ENCODE measurements around the gene FIZ1.

FIZ1 gene

DNA sequence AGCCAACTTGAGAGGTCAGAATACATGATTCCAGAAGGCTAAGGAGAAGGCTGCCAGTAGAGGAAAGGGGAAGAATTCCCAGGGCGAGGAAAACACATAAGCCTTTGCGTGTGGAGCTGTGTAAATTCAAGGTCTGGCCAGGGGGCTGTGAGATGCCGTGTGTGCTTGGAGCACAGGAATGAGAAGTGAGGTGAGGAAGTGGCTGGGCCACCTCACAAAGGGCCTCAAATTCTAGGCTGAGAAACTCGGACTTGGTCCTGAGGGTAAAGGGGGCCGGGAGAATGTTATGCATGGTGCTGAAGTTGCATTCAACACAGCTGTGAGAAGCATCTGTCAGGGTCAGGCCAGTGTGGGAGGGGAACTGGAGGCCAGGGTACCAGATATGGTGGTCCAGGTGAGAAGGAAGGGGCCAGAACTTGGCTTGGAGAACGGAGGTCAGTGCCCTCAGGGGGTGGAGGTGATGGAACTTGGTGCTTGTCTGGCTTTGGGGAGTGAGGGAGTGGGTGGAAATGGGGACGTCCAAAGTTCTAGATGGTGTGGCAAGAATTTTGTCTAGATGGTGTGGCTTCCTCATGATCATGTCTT, 36.6 kb upstream of the FIZ1 start:
- DNase-seq (ENCODE audit: low read depth in 2 of 2), result no peak

DNA sequence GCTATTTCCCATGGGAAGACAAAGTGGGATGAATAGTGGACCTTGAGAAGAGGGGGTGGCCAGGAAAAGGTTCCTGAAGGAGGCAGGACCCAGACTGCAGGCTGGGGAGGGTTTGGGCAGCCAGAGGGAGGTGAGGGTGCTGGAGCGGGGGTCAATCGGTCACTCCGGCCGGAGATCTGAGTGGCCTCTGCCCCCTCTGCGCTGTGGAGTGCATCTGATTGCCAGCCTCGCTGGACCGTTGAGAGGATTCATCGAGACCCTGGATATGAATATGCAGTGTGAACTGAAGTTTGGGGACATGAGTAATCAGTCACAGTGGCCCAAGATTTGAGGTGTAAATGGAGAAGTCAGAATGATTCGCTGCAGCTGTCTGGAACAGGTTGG, 36.0 kb upstream of the FIZ1 start:
- no peak for DNase-seq (ENCODE audit: low read depth in 2 of 2)

DNA sequence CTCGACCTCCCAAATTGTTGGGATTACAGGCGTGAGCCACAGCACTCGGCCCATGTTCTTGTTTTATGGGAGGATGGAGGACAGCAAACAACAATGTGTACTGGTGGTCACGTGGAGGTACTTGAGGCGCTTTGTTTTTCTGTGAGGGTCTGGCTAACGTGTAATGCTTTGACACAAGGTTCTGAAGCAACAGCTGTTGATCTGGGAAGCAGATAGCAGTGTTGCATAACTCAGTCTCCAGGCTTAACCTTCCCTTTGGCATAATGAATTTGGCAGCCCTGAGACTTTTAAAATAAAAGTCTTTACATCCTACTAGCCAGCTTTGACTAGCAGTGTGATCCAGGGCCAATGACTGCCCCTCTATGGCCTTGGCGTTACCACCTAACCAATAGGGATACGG, 34.5 kb upstream of the FIZ1 start:
- no peak for DNase-seq (ENCODE audit: low read depth in 2 of 2)

DNA sequence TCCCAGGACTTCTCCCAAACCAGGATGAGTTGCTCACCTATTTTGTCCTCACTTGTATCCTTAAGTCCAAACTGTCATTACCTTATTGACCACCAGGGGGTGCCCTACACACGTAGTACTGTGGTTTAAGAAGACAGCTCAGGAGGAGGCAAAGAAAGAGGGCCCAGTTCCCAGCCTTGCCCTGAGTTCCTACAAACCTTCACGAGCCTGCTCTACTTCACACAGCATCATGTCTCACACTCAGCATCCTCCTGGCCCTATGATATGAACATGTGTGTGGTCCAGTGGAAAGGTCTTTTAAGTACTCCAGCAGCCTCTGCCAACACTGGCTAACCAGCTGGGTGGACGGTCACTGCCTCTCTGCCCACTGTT, 33.1 kb upstream of the FIZ1 start:
- peak; percentile 76 to 93 for DNase-seq (ENCODE audit: low read depth in 2 of 2)

DNA sequence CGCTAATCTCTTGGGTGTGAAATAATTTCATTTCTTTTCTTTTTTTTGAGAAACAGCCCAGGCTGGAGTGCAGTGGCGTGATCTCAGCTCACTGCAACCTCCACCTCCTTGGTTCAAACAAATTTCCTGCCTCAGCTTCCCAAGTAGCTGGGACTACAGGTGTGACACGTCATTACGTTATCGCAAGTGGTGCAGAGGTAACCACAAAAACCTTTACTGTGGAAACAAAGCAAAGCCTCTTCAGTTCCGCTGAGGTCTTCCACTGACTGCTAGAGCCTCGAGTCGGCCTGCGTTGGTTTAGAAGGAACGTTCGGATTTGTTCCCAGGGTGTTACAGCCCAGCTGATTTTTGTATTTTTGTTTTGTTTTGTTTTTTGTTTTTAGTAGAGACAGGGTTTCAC, 27.0 kb upstream of the FIZ1 start:
- DNase-seq (ENCODE audit: low read depth in 2 of 2), result peak in 1 of 2 donors; percentile 31

DNA sequence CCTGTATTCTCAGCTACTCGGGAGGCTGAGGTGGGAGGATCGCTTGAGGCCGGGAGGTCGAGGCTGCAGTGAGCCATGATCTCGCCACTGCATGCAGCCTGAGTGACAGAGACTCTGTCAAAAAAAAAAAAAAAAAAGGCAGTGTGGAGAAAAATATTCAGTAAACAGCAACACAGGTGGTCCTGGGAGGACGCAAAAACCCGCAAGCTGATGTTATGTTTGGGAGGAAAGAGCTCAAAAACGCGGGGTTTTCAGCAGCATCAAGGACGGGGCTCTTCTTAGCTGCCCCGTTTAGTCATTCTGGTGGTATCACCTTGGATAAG, 25.6 kb upstream of the FIZ1 start:
- DNase-seq (ENCODE audit: low read depth in 2 of 2), result no peak

DNA sequence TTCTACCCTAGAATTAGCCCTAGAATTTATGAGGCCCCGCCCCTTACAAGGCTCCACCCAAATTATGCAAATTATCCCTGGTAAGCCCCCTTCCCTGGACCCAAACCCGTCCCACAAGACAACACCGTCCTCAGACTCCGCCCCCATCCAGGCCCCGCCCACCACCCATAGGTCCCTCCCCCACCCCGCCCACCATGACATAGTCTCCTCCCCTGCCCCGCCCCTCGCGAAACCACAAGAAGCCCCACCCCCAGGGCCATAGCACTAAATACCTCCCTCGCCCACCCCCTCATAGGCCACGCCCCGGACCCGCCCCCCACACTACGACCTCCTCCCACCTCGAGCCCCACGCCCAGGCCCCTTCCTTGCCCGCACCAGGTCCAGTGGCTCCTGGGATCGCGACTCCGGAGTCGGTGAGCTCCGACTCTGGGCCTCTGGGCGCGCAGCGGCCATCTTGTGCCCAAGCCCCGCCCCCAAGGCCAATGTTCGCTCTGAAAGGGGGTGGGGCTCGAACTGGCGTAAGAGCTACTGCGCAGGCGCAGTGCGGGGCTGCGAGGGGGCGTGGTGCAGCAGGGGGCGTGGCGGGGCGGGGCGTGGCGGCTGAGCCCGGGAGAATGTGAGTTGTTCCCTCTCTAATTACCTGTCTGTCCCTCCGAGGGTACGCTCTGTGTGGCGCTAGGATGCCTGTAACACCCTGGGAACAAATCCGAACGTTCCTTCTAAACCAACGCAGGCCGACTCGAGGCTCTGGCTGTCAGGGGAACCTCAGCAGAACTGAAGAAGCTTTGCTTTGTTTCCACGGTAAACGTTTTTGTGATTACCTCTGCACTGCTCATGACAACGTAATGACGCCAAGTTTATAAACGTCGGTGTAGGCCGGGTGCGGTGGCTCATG, 25.0 kb upstream of the FIZ1 start, which contains the start of gene ZNF784:
Gene ZNF784 (minus strand): TSS at position 458 of the 895 bp plus-strand sequence. CDS start 5 bp downstream, at position 453.
- peak; percentile 91 to 96 for DNase-seq (ENCODE audit: low read depth in 2 of 2)

DNA sequence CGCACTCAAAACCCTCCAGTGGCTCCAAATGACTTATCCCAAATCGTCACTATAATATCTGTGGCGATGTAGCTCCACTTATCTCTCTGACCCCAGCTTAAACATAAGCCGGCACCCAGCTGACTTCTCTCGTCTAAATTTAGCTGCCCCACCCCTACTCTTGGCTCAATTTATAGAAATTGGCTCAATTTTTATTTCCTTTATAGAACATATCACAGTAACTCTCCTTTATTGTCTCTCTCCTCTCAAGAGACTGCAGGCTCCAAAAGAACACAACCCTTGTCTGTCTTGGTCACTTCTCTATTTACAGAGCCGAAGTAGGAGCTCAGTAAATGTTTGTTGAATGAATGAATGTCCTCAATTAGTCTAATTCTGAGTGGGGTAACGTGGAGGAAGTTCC, 24.2 kb upstream of the FIZ1 start:
- DNase-seq (ENCODE audit: low read depth in 2 of 2), result no peak

DNA sequence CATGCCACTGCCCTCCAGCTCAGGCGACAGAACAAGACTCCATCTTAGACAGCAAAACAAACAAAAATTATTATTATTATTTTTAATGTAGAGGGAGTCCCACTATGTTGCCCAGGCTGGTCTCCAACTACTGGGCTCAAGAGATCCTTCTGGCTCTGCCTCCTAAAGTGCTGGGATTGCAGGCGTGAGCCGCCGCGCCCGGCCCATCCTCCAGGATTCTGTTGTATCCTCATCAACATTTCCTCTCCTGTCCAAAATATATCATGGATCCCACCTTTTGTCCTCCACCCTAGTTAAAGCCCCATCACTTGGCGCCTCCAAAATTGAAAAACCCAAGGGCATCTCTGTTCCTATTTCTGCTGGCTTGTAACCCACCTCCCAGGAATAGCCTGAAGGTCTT, 23.8 kb upstream of the FIZ1 start:
- DNase-seq (ENCODE audit: low read depth in 2 of 2), result no peak

DNA sequence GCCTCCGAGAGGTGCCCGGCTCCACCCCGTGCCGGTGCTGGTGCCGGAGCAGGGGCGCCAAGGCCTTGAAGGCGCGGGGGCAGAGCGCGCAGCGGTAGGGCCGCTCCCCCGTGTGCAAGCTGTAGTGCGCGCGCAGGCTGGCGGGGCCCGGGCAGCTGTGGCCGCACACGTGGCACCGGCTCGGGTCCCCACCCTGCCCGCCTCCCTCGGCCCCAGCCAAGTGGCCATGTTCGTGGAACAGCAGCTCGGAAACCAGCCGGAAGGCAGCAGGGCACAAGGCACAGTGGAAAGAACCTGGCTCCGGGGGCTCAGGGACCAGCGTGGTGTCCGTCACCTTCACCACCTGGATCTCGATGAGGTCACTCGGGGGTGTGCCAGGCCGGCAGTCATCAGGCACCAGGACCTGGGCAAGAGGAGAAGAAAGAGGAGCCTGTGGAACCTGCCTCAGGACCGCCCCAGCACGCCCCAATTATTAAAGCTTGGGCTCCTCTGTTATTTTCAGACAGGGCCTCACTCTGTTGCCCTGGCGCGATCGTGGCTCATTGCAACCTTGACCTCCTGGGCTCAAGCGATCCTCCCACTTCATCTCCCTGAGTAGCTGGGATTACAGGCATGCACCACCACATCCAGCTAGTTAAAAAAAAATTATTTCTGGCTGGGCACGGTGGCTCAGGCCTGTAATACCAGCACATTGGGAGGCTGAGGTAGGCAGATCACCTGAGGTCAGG, 23.1 kb upstream of the FIZ1 start:
- no peak for DNase-seq (ENCODE audit: low read depth in 2 of 2)

DNA sequence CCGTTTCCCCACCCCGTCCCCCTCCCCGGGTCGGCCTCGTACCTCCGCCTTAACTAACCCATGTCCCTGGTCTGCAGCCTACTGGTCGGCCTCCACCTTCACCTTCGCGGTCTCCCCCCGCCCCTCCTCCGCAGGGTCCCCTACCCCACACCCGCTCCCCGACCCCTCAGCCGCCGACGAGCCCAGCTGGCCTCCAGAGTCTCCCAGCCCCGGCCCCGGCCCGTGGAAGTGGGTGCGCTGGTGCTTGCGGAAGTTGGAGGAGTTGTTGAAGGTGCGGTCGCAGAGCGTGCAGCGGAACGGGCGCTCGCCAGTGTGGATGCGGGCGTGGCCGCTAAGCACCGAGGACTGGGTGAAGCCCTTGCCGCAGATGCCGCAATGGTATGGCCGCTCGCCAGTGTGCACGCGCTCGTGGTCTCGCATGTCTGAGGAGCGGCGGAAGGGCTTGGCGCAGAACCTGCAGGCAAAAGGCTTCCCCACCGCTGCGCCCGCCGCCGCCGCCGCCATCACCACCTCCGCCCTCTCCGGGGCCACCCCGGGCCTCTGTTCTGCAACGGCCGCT, 22.4 kb upstream of the FIZ1 start:
- no peak for DNase-seq (ENCODE audit: low read depth in 2 of 2)

DNA sequence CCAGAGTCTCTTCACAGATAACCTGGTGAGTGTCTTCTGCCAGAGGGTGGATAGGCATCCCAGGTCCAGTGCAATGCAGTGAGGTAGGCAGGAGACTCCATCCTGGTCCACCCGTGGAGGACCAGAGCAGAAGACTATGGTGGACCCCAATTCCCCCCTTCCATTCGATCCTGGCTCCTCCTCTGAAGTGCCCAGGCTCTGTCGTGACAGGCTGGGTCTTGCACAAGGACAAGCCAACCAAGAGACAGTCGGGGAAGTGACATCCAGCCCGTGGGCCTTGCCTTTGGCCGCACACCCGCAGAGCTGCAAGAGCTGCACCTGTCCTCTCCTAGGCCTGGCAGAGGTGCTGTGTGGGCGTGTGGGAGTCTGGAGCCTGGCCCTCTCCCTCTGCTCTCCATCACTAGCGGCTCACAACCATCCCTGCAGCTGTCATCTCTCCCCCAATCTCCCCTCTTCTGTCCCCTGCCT, 21.9 kb upstream of the FIZ1 start:
- DNase-seq (ENCODE audit: low read depth in 2 of 2), result no peak

DNA sequence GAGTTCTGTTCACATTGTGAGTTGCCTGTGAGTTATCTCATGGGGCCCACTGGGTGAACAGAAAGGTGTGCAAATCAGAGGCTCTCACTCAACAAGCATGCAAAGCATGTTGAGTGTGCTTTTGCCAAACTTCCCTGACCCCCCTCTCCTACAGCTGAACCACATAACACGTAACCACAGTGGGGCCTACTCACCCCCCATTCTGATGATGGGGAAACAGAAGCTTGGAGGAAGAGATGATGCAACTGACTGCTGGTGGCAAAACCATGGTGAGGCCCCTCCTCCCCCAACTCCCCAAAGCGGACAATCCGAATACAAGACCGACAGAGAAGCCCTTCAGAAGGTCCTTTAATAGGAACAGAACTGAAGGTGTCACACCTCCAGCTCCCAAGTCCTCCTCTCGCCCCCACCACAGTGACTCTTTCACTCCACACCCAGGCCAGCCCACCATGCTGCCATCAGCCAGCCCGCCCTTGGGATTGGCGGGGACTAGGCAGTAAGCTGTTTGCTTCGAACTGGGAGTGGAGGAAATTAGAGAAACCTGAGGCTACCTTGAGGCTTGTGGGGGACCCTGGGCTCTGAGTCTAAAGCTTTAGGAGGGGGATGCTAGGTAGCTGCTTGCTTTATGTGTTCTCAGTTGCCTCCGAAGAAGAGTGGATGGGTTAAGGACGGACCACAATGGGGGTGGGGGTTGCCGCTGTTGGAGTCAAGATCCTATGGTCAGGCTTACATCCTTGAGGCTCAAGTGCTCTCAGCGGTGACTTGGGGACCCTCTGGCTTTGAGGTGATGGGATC, 21.3 kb upstream of the FIZ1 start:
- DNase-seq (ENCODE audit: low read depth in 2 of 2), result no peak

DNA sequence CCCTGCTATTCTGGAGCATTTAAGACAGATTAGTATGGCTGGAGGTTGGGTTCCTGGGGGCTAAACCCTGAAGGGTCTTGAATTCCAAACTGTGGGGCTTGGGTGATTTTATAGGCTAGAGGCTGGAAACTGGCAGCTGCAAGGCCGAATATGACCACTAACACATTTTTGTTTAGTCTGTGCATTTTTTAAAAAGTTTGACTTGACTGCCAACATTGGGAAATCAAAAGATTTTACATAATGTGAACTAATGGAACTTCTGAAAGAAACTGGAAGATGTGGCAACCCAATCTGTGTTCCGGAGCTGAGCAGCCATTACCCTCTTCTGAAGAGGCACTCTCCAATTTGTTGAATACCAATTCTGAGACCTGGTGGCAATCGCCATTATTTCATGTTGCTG, 20.0 kb upstream of the FIZ1 start:
- no peak for DNase-seq (ENCODE audit: low read depth in 2 of 2)

DNA sequence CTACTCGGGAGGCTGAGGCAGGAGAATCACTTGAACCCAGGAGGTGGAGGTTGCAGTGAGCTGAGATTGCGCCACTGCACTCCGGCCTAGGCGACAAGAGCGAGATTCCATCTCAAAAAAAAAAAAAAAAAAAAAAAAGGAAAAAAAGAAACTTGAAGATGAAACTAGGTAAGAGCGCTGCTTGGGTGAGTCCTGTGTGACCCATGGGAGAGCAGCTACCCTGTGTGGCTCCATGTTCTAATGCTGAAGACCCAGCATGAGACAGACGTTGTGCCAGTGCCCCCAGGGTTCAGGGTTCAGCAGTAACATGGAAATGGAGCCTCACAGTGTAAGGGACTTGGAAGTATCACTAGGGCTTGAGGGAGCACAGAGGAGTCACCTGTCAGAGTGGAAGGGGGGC, 19.1 kb upstream of the FIZ1 start:
- no peak for DNase-seq (ENCODE audit: low read depth in 2 of 2)

DNA sequence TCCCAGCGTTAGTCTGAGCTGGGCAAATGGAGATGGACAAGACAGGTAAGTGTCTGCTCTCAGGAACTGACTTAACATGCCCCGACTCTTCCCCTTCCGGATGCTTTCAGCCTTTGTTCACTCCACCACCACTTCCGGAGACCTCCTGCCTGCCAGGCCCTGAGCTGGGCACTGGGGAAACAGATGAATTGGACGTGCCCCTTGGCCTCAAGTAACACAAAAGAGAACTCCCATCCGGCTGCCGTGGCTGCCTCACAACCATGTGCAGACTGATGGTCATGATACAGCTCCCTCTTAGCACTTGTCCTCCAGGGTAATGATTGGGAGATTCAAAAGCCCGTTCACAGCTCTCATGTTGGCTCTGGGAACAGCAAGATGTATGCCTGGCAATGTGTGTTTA, 18.1 kb upstream of the FIZ1 start:
- DNase-seq (ENCODE audit: low read depth in 2 of 2), result no peak

DNA sequence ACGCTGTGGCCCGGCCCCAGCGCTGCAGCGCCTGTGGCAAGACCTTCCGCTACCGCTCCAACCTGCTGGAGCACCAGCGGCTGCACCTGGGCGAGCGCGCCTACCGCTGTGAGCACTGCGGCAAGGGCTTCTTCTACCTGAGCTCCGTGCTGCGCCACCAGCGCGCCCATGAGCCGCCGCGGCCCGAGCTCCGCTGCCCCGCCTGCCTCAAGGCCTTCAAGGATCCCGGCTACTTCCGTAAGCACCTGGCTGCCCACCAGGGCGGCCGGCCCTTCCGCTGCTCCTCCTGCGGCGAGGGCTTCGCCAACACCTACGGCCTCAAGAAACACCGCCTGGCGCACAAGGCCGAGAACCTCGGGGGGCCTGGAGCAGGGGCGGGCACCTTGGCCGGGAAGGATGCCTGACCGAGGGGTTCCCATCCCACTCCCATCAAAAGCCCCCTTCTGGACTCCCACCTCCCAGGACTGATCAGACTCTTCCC, 17.1 kb upstream of the FIZ1 start:
- DNase-seq (ENCODE audit: low read depth in 2 of 2), result no peak

DNA sequence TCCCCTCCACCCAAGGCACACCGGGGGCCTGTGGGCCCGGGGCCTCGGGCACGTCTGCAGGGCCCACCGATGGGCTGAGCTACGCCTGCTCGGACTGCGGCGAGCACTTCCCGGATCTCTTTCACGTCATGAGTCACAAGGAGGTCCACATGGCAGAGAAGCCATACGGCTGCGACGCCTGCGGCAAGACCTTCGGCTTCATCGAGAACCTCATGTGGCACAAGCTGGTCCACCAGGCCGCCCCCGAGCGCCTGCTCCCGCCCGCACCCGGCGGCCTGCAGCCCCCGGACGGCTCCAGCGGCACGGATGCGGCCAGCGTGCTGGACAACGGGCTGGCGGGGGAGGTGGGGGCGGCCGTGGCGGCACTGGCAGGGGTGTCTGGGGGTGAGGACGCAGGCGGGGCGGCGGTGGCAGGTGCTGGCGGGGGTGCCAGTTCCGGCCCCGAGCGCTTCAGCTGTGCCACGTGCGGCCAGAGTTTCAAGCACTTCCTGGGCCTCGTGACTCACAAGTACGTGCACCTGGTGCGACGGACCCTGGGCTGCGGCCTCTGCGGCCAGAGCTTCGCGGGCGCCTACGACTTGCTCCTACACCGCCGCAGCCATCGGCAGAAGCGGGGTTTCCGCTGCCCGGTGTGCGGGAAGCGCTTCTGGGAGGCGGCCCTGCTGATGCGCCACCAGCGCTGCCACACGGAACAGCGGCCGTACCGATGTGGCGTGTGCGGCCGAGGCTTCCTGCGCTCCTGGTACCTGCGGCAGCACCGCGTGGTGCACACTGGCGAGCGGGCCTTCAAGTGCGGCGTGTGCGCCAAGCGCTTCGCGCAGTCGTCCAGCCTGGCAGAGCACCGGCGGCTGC, 16.5 kb upstream of the FIZ1 start:
- no peak for DNase-seq (ENCODE audit: low read depth in 2 of 2)

DNA sequence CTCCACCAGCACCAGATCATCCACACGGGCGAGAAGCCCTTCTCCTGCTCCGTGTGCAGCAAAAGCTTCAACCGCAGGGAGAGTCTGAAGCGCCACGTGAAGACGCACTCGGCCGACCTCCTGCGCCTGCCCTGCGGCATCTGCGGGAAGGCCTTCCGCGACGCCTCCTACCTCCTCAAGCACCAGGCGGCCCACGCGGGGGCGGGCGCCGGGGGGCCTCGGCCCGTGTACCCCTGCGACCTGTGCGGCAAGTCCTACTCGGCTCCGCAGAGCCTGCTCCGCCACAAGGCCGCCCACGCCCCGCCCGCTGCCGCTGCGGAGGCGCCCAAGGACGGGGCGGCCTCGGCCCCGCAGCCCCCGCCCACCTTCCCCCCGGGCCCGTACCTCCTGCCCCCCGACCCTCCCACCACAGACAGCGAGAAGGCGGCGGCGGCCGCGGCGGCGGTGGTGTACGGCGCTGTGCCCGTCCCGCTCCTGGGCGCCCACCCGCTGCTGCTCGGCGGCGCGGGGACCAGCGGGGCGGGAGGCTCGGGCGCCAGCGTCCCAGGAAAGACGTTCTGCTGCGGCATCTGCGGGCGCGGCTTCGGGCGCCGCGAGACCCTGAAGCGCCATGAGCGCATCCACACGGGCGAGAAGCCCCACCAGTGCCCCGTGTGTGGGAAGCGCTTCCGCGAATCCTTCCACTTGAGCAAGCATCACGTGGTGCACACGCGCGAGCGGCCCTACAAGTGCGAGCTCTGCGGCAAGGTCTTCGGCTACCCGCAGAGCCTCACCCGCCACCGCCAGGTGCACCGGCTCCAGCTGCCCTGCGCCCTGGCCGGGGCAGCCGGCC, 15.6 kb upstream of the FIZ1 start:
- no peak for DNase-seq (ENCODE audit: low read depth in 2 of 2)
